T-cell (primary cell): ENCODE data around the gene ATP1A3. TPM values are rescaled to one million over a fixed set of nuclear protein-coding genes. Genes with fewer than 3 reads are reported as not detected.

Experiments used
- ATAC-seq, 4 experiments: fragments of 200-7000 bp in 3 of 4; fragments of 150-1000 bp in 1 of 4; cut with Tn5 transposase; replicated peaks in 1 of 4; 1 replicate in 3 of 4; 2 replicates in 1 of 4; pipeline ENCODE4 v1.10.0; 2021; ENCODE audit warnings: moderate library complexity in 3 of 4, mild to moderate bottlenecking in 2 of 4, moderate number of reproducible peaks in 1 of 4
- CTCF ChIA-PET, 2 donors: fragments of 300-600 bp; sonication (Branson Sonifier 250); formaldehyde crosslinking; loops; one replicate each; lab custom pipeline; 2022; ENCODE audit warnings: antibody characterized with exemption in 2 of 2; lab: Charles Lee
- POLR2A ChIA-PET, 2 donors: fragments of 300-600 bp; sonication (Branson Sonifier 250); formaldehyde crosslinking; loops; one replicate each; lab custom pipeline; 2022; ENCODE audit warnings: antibody characterized with exemption in 2 of 2; lab: Charles Lee
- DNase-seq, 35 experiments: peaks; one replicate each; pipeline versions ENCODE4 v3.0.0 to v3.0.0-alpha.2; 2013 to 2023
- H3K27ac ChIP-seq: one replicate; pipeline ENCODE4 v1.5.1; 2013; ENCODE audit warnings: low read length
- H3K27me3 ChIP-seq, 2 experiments: replicated peaks in 1 of 2; 1 replicate in 1 of 2; 2 replicates in 1 of 2; pipeline versions ENCODE4 v1.6.1 to v1.7.0; 2013; ENCODE audit warnings: low read length in 1 of 2, mixed read lengths in 1 of 2; ENCODE audit not compliant: control insufficient read depth in 2 of 2, insufficient read depth in 2 of 2; ENCODE audit errors: extremely low read depth in 1 of 2
- H3K36me3 ChIP-seq, 2 donors: 1 replicate in 1 of 2; 2 replicates in 1 of 2; pipeline versions ENCODE4 v1.6.1 to v1.7.0; 2013; ENCODE audit warnings: low read length in 1 of 2; ENCODE audit not compliant: control insufficient read depth in 2 of 2, insufficient read depth in 1 of 2; ENCODE audit errors: extremely low read depth in 1 of 2
- H3K4me1 ChIP-seq, 2 experiments: 1 replicate in 1 of 2; 2 replicates in 1 of 2; pipeline versions ENCODE4 v1.6.1 to v1.7.0; 2013; ENCODE audit warnings: low read length in 2 of 2, mixed read lengths in 1 of 2; ENCODE audit not compliant: insufficient read depth in 2 of 2, control insufficient read depth in 1 of 2; ENCODE audit errors: extremely low read depth in 1 of 2
- H3K4me3 ChIP-seq, 2 donors: 1 replicate in 1 of 2; 2 replicates in 1 of 2; pipeline versions ENCODE4 v1.5.1 to v1.7.0; 2013; ENCODE audit warnings: mild to moderate bottlenecking in 2 of 2, low read length in 1 of 2, moderate library complexity in 1 of 2; ENCODE audit not compliant: control insufficient read depth in 1 of 2; ENCODE audit errors: extremely low read depth in 1 of 2
- H3K9me3 ChIP-seq: 2 replicates; pipeline ENCODE4 v1.7.0; 2013
- H3K27ac Mint-ChIP-seq, 2 donors: one replicate each; pipeline ENCODE4 v1.8.0; 2020 to 2021; ENCODE audit warnings: mild to moderate bottlenecking in 2 of 2, mixed read lengths in 2 of 2
- H3K27me3 Mint-ChIP-seq, 2 donors: one replicate each; pipeline ENCODE4 v1.8.0; 2021 to 2022; ENCODE audit warnings: mixed read lengths in 2 of 2
- H3K36me3 Mint-ChIP-seq: one replicate; pipeline ENCODE4 v1.8.0; 2021; ENCODE audit warnings: mixed read lengths
- H3K4me1 Mint-ChIP-seq, 3 donors: one replicate each; pipeline ENCODE4 v1.8.0; 2020 to 2022; ENCODE audit warnings: mixed read lengths in 3 of 3, mild to moderate bottlenecking in 1 of 3
- H3K4me3 Mint-ChIP-seq, 3 donors: one replicate each; pipeline ENCODE4 v1.8.0; 2020 to 2022; ENCODE audit warnings: mild to moderate bottlenecking in 3 of 3, mixed read lengths in 3 of 3, moderate library complexity in 3 of 3
- H3K9me3 Mint-ChIP-seq, 3 donors: one replicate each; pipeline ENCODE4 v1.8.0; 2020 to 2022; ENCODE audit warnings: mixed read lengths in 3 of 3
- WGBS: methylation state at CpG from one replicate; pipeline ENCODE4 v1.1.5; 2013; ENCODE audit warnings: missing lambda C conversion rate; ENCODE audit not compliant: insufficient coverage; 5-methylcytosine and 5-hydroxymethylcytosine counted together
- total RNA-seq, 35 experiments: library from RNA in 6 of 35; stranded (reverse) in 6 of 35; fragments of 120-200 nt in 1 of 35; gene quantifications; one replicate each; pipeline versions ENCODE4 v1.2.1 to v1.2.4 and lab custom pipeline; 2013 to 2026

ATP1A3 gene
- total RNA-seq, 5 donors from 2014 or later (not counting 1 experiment from before 2014, with no cell fraction given) = 4.3 to 14.4 (median 6.3) TPM

DNA sequence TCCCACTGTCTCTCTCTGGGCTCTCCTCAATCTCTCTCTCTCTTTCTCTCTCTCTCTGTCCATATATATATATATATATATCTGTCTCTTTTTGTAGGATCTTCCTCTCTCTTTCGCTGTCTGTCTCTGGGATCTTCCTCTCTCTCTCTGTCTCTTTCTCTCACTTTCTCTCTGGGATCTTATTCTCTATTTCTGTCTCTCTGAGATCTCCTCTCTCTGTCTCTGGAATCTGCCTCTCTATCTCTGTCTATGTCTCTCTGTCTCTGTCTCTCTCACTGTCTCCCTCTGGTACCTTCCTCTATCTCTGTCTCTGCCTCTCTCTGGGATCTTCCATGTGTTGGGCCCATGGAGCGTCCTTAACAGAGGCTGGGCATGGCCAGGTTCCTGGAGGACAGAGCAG, 3.4 kb downstream of the ATP1A3 start:
- H3K36me3 Mint-ChIP-seq = peaks cover 12% of the 10 kb centered on the region
- peaks cover 19 to 24% (median 20%) of the 10 kb centered on the region in 3 donors for H3K4me1 Mint-ChIP-seq
- ChIA-PET CTCF (no interaction called here), POLR2A (no interaction called here)
- Histone ChIP-seq H3K27me3 (peaks cover 0 to 29% of the 10 kb centered on the region in 2 experiments), H3K36me3 (peaks cover 0 to 8% of the 10 kb centered on the region in 2 donors), H3K4me1 (peaks cover 0 to 18% of the 10 kb centered on the region in 2 experiments), H3K4me3 (no peak overlapping the region), H3K9me3 (no peaks in the 10 kb centered on the region), H3K27ac (no peak overlapping the region)
- H3K27ac Mint-ChIP-seq = no peak overlapping the region
- DNase-seq (no peak), ATAC-seq (no peak)
- no peaks in the 10 kb centered on the region for H3K9me3 Mint-ChIP-seq
- H3K27me3 Mint-ChIP-seq = peaks cover 10 to 16% of the 10 kb centered on the region in 2 donors
- H3K4me3 Mint-ChIP-seq = no peak overlapping the region
- 100% methylated on average over 1 of the region's 2 CpGs for WGBS

DNA sequence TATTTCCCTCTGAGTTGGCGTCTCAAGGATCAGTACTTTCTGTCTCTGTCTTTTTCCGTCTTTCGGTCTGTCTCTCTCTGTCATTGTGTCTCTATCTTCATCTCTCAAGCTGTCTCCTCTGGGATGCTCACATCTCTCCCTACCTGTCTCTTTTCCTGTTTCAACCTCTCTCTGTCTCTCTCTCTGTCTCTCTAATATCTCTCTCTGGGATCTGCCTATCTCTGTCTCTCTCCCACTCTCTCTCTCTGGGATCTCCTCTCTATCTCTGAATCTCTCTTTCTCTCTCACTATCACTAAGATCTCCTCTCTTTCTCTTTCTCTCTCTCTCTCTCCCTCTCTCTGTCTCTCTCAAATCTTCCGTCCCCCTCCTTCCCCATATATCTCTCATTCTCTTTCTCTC, 4.0 kb downstream of the ATP1A3 start:
- Mint-ChIP-seq H3K27ac (no peak overlapping the region), H3K4me1 (peaks cover 13 to 19% (median 14%) of the 10 kb centered on the region in 3 donors), H3K36me3 (peaks cover 12% of the 10 kb centered on the region), H3K4me3 (no peak overlapping the region), H3K9me3 (no peaks in the 10 kb centered on the region), H3K27me3 (peaks cover 4 to 10% of the 10 kb centered on the region in 2 donors)
- H3K4me1 ChIP-seq = peaks cover 0 to 17% of the 10 kb centered on the region in 2 experiments
- no peaks in the 10 kb centered on the region for H3K9me3 ChIP-seq
- no peak overlapping the region for H3K27ac ChIP-seq
- CTCF ChIA-PET = no interaction called here
- 89% methylated on average over 3 of the region's 4 CpGs for WGBS
- H3K36me3 ChIP-seq = peaks cover 0 to 8% of the 10 kb centered on the region in 2 donors
- no peak overlapping the region for H3K4me3 ChIP-seq
- ATAC-seq (no peak), DNase-seq (no peak)
- POLR2A ChIA-PET = no interaction called here
- peaks cover 0 to 23% of the 10 kb centered on the region in 2 experiments for H3K27me3 ChIP-seq

DNA sequence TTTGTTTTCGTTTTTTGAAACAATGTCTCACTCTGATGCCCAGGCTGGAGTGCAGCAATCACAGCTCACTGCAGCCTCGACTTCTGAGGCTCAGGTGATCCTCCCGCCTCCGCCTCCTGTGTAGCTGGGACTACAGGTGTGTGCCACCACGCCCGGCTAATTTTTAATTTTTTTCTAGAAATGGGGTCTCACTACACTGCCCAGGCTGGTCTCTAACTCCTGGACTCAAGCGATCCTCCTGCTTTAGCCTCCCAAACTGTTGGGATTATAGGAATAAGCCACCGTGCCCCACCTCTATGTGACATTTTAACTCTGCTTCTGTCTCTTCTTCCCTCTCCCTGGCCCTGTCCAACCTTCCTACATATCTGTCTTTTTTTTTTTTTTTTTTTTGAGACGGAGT, 5.1 kb downstream of the ATP1A3 start:
- Histone ChIP-seq H3K27me3 (peaks cover 0 to 17% of the 10 kb centered on the region in 2 experiments), H3K9me3 (no peaks in the 10 kb centered on the region), H3K4me1 (peaks cover 0 to 8% of the 10 kb centered on the region in 2 experiments), H3K4me3 (no peak overlapping the region), H3K27ac (no peak overlapping the region), H3K36me3 (peaks cover 0 to 12% of the 10 kb centered on the region in 2 donors)
- peaks cover 0 to 4% of the 10 kb centered on the region in 2 donors for H3K27me3 Mint-ChIP-seq
- ATAC-seq = no peak
- DNase-seq = no peak
- peaks cover 12% of the 10 kb centered on the region for H3K36me3 Mint-ChIP-seq
- no peak overlapping the region for H3K27ac Mint-ChIP-seq
- WGBS = 93% methylated on average over 6 of the region's 9 CpGs
- ChIA-PET POLR2A (no interaction called here), CTCF (interaction anchor here in 1 of 2 donors (0.6 kb wide), 1 partner anchor 164 kb away, joined by 7 read pairs; no protein-coding TSS in a partner anchor)
- H3K4me1 Mint-ChIP-seq = peaks cover 8 to 14% (median 9%) of the 10 kb centered on the region in 3 donors
- H3K4me3 Mint-ChIP-seq = no peak overlapping the region
- no peaks in the 10 kb centered on the region for H3K9me3 Mint-ChIP-seq

DNA sequence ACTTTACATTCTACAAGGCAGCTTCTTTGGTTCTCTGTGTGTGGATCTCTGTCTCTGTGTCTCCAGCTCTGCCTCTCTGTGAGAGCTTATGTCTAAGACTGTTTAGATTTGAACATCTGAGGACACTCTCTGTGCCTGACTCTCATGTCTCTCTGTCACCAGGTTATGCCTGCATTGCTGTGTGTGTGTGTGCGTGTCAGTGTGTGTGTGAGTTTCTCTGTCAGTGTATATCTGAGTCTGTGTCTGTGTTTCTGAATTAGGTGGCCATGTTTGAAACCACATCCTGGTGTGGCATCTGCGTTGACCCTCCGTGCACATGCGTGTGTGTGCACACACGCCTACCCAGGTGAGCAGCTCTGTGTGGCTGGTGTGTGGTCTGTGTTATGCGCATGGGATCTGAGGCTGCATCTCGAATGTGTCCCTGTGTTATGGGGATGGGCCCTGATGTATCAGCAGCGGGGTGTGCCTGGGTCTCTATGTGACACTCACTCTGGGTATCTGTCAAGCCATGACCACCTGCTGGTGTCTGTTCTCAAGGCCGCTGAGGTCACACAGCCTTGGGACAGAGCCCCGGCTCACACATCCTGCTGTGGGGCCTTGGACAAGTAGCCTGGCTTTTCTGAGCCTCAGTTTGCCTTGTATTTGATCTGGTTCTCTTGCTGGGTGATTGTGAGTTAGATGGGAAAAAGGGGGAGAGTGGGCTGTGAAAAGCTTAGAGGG, 6.7 kb downstream of the ATP1A3 start:
- POLR2A ChIA-PET = no interaction called here
- Mint-ChIP-seq H3K4me3 (no peak overlapping the region), H3K27ac (no peak overlapping the region), H3K4me1 (no peaks in the 10 kb centered on the region), H3K9me3 (no peaks in the 10 kb centered on the region), H3K27me3 (no peaks in the 10 kb centered on the region), H3K36me3 (peaks cover 12% of the 10 kb centered on the region)
- Histone ChIP-seq H3K27ac (no peak overlapping the region), H3K4me1 (no peaks in the 10 kb centered on the region), H3K9me3 (no peaks in the 10 kb centered on the region), H3K4me3 (no peak overlapping the region), H3K36me3 (peaks cover 0 to 12% of the 10 kb centered on the region in 2 donors), H3K27me3 (peaks cover 0 to 10% of the 10 kb centered on the region in 2 experiments)
- ATAC-seq (no peak), DNase-seq (no peak)
- WGBS = 81% methylated on average over 9 of the region's 10 CpGs
- CTCF ChIA-PET = no interaction called here

DNA sequence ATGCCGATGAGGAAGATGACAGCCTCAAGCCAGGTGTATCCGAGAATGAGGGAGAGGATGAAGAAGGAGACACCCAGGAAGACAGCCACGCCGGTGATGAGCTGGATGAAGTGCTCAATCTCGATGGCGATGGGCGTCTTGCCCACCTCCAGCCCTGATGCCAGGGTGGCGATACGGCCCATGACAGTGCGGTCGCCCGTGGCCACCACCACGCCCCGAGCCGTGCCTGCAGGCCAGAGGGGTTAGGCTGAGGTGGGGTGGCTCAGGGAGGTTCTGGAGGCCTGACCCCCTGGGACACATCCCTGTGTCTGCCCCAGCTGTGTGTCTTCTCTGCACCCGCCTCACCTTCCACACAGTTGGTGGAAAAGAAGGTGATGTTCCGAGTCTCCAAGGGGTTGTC, 9.1 kb downstream of the ATP1A3 start:
- H3K9me3 ChIP-seq = no peaks in the 10 kb centered on the region
- ATAC-seq (no peak), DNase-seq (no peak)
- H3K27me3 ChIP-seq = no peaks in the 10 kb centered on the region
- Mint-ChIP-seq H3K4me3 (no peak overlapping the region), H3K36me3 (peaks cover 16% of the 10 kb centered on the region), H3K27ac (no peak overlapping the region), H3K9me3 (no peaks in the 10 kb centered on the region), H3K4me1 (no peaks in the 10 kb centered on the region), H3K27me3 (no peaks in the 10 kb centered on the region)
- CTCF ChIA-PET = no interaction called here
- WGBS = 94% methylated on average over 14 of the region's 17 CpGs
- H3K36me3 ChIP-seq = peaks cover 0 to 12% of the 10 kb centered on the region in 2 donors
- H3K4me1 ChIP-seq = no peaks in the 10 kb centered on the region
- POLR2A ChIA-PET = no interaction called here
- H3K4me3 ChIP-seq = no peak overlapping the region
- H3K27ac ChIP-seq = no peak overlapping the region

DNA sequence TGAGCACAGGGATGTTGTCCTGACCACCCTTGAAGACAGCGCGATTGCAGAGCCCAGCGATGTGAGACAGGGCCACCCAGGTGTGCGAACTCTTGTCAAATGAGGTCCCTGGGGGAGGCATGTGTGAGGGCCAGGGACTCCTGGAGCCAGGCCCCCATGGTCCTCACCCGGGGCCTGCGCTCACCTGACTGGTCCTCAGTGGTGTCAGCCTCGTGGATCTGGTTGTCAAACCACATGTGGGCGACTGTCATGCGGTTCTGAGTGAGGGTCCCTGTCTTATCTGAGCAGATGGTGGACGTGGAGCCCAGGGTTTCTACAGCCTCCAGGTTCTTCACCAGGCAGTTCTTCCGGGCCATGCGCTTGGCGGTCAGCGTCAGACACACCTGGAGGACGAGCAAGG, 12.3 kb downstream of the ATP1A3 start:
- Histone ChIP-seq H3K4me3 (no peak overlapping the region), H3K4me1 (no peaks in the 10 kb centered on the region), H3K9me3 (no peaks in the 10 kb centered on the region), H3K36me3 (peaks cover 0 to 4% of the 10 kb centered on the region in 2 donors), H3K27ac (no peak overlapping the region), H3K27me3 (no peaks in the 10 kb centered on the region)
- no peak for DNase-seq
- POLR2A ChIA-PET = no interaction called here
- Mint-ChIP-seq H3K27me3 (no peaks in the 10 kb centered on the region), H3K27ac (no peak overlapping the region), H3K9me3 (no peaks in the 10 kb centered on the region), H3K36me3 (peaks cover 6% of the 10 kb centered on the region), H3K4me1 (no peaks in the 10 kb centered on the region), H3K4me3 (no peak overlapping the region)
- no peak for ATAC-seq
- 94% methylated on average over 12 of the region's 15 CpGs for whole genome bisulfite sequencing
- CTCF ChIA-PET = no interaction called here
